Measurements from ENCODE around the gene LHX4.

DNA sequence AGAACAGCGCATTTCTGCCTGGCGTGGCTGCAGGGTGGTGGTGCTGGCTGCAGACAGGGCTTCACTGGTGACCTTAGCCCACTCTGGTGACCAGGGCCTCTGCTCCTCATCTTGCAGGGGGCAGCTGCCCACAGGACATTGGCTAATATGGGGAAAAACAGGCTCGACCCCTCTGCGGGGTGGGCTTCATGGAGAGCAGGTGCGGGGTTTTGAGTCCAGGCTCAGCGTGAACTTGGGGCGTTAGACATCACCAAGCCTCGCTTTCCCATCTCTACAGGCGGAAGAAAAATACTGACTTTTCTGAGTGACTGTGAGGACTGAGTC lies 24.4 kb downstream of the LHX4 start:
- no peak for TF ChIP-seq POLR2A (IDR thresholded peaks at IDR 0.05)
- TF ChIP-seq, protein P1, sequence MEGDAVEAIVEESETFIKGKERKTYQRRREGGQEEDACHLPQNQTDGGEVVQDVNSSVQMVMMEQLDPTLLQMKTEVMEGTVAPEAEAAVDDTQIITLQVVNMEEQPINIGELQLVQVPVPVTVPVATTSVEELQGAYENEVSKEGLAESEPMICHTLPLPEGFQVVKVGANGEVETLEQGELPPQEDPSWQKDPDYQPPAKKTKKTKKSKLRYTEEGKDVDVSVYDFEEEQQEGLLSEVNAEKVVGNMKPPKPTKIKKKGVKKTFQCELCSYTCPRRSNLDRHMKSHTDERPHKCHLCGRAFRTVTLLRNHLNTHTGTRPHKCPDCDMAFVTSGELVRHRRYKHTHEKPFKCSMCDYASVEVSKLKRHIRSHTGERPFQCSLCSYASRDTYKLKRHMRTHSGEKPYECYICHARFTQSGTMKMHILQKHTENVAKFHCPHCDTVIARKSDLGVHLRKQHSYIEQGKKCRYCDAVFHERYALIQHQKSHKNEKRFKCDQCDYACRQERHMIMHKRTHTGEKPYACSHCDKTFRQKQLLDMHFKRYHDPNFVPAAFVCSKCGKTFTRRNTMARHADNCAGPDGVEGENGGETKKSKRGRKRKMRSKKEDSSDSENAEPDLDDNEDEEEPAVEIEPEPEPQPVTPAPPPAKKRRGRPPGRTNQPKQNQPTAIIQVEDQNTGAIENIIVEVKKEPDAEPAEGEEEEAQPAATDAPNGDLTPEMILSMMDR (IDR thresholded peaks at IDR 0.05 in 4 of 5, conservative IDR thresholded peaks at IDR 0.05 in 1 of 5), result no peak
